Natural killer cell (primary cell): Measurements from ENCODE around the gene TMEM255B. TPM values are rescaled to one million over a fixed set of nuclear protein-coding genes. Genes with fewer than 3 reads are reported as not detected.

Experiments used
- ATAC-seq, 3 donors: fragments of 150-1000 bp in 2 of 3; fragments of 200-7000 bp in 1 of 3; cut with Tn5 transposase; 1 replicate in 1 of 3; 2 replicates in 2 of 3; pipeline ENCODE4 v1.10.0; 2021; ENCODE audit warnings: mild to moderate bottlenecking in 2 of 3, moderate library complexity in 2 of 3
- DNase-seq, 2 donors: peaks; one replicate each; pipeline versions ENCODE4 v3.0.0 to v3.0.0-alpha.2; 2013 to 2021; ENCODE audit warnings: mixed read lengths in 1 of 2
- H3K27ac ChIP-seq: one replicate; pipeline ENCODE4 v1.5.1; 2013; ENCODE audit warnings: mild to moderate bottlenecking, low read length
- H3K27me3 ChIP-seq: one replicate; pipeline ENCODE4 v1.6.1; 2013; ENCODE audit warnings: low read length; ENCODE audit not compliant: control insufficient read depth, insufficient read depth
- H3K36me3 ChIP-seq: one replicate; pipeline ENCODE4 v1.6.1; 2013; ENCODE audit warnings: low read length; ENCODE audit not compliant: control insufficient read depth, insufficient read depth
- H3K4me1 ChIP-seq: one replicate; pipeline ENCODE4 v1.6.1; 2013; ENCODE audit warnings: low read length; ENCODE audit not compliant: control insufficient read depth, insufficient read depth
- H3K4me3 ChIP-seq: one replicate; pipeline ENCODE4 v1.5.1; 2013; ENCODE audit warnings: low read length
- H3K9me3 ChIP-seq: one replicate; pipeline ENCODE4 v1.6.1; 2013; ENCODE audit warnings: low read length; ENCODE audit not compliant: control insufficient read depth, insufficient read depth
- H3K27ac Mint-ChIP-seq, 2 donors: one replicate each; pipeline ENCODE4 v1.8.0; 2022; ENCODE audit warnings: mild to moderate bottlenecking in 2 of 2, mixed read lengths in 2 of 2, moderate library complexity in 1 of 2
- H3K27me3 Mint-ChIP-seq, 2 donors: one replicate each; pipeline ENCODE4 v1.8.0; 2022; ENCODE audit warnings: low read depth in 2 of 2, mixed read lengths in 2 of 2
- H3K36me3 Mint-ChIP-seq: one replicate; pipeline ENCODE4 v1.8.0; 2022; ENCODE audit warnings: mixed read lengths
- H3K4me1 Mint-ChIP-seq, 2 donors: one replicate each; pipeline ENCODE4 v1.8.0; 2022; ENCODE audit warnings: mixed read lengths in 2 of 2
- H3K4me3 Mint-ChIP-seq: one replicate; pipeline ENCODE4 v1.8.0; 2022; ENCODE audit warnings: mild to moderate bottlenecking, moderate library complexity, mixed read lengths
- H3K9me3 Mint-ChIP-seq, 2 donors: one replicate each; pipeline ENCODE4 v1.8.0; 2022; ENCODE audit warnings: mixed read lengths in 2 of 2
- CTCF ChIP-seq: fragments of 200-600 bp; IDR thresholded peaks from one replicate; pipeline ENCODE4 v1.8.0; 2022; ENCODE audit warnings: antibody characterized with exemption
- WGBS: methylation state at CpG from one replicate; pipeline ENCODE4 v1.1.7; 2013; ENCODE audit warnings: missing lambda C conversion rate; ENCODE audit not compliant: insufficient coverage; 5-methylcytosine and 5-hydroxymethylcytosine counted together
- intact Hi-C: fragments of 100-400 bp; cut with micrococcal nuclease; formaldehyde crosslinking; loops from one replicate; pipeline ENCODE4 v1.14.2; 2022
- total RNA-seq, 4 donors: library from RNA; stranded (reverse); fragments of 120-200 nt in 1 of 4; gene quantifications; one replicate each; pipeline versions ENCODE4 v1.2.3 to v1.2.4, GENCODE V29; 2013 to 2022

TMEM255B gene
- total RNA-seq, 3 donors from 2014 or later (not counting 1 experiment from before 2014, with no cell fraction given) = 0.38 to 3.0 (median 1.0) TPM

DNA sequence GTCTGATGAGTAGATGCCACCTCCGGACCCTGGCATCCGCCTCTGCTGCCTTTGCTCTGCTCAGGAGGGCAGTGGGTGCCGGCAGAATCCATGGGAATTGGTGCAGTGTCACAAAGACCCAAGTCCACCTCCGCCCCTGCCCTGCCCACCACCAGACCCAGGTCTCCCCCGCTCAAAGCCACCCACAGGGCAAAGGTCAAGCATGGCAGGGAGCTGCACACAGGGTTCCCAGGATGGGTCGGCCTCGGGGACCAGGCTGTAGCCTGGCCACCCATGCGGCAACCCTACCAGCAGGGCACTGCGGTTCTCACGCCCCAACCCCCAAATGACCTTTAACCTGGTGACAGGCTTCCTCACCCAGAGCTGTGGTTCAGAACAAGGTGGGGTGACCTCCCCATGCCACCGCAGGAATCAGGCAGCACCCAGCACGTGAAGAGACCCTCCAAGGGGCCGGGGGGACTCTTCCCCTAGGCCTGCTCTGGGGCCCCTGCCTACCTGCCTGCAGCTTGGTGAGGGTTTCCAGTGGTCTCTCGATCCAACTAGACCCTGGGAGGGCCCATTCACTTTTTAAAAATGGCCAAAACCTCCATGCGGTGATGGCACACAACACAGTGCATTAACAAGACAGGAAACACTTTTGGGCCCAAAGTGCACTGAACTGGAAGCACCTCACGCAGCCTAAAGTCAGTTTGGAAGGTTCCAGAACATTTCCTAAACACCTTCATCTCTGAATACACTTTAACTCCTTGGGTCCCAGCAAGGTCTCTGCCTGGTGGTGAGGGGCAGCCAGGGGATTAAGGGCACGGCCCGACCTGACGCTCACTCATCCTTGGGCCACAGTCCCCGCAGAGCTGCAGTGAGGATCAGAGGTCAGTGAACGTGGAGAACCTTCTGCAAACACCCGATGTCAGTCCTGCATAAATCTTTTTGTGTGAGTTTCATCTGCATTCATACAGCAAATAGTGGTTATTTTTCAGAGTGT lies 93.8 kb downstream of the TMEM255B start:
- H3K36me3 ChIP-seq = no peaks in the 10 kb centered on the region
- Mint-ChIP-seq H3K27me3 (peaks cover 6 to 7% of the 10 kb centered on the region in 2 donors), H3K27ac (no peak overlapping the region), H3K36me3 (no peaks in the 10 kb centered on the region), H3K9me3 (no peaks in the 10 kb centered on the region), H3K4me3 (no peak overlapping the region), H3K4me1 (peaks cover 7 to 18% of the 10 kb centered on the region in 2 donors)
- WGBS = 92% methylated on average over 22 of the region's 22 CpGs
- H3K4me1 ChIP-seq = peaks cover 15% of the 10 kb centered on the region
- intact Hi-C loops = no loop called here
- no peaks in the 10 kb centered on the region for H3K27me3 ChIP-seq
- no peak for TF ChIP-seq CTCF
- DNase-seq (peak in 1 of 2 donors; percentile 11), ATAC-seq (no peak)
- no peaks in the 10 kb centered on the region for H3K9me3 ChIP-seq
- no peak overlapping the region for H3K27ac ChIP-seq
- no peak overlapping the region for H3K4me3 ChIP-seq

- intact Hi-C loops = no loop called here
- no peak for TF ChIP-seq CTCF
- Mint-ChIP-seq H3K4me1 (peaks cover 7 to 18% of the 10 kb centered on the region in 2 donors), H3K9me3 (no peaks in the 10 kb centered on the region), H3K27me3 (peaks cover 6 to 7% of the 10 kb centered on the region in 2 donors), H3K27ac (no peak overlapping the region), H3K4me3 (no peak overlapping the region), H3K36me3 (no peaks in the 10 kb centered on the region)
- H3K27me3 ChIP-seq = no peaks in the 10 kb centered on the region
- H3K27ac ChIP-seq = no peak overlapping the region
- peak in 1 of 3 donors; percentile 8 for ATAC-seq
- peaks cover 15% of the 10 kb centered on the region for H3K4me1 ChIP-seq
- H3K36me3 ChIP-seq = no peaks in the 10 kb centered on the region
- WGBS = 54% methylated on average over 11 of the region's 11 CpGs
- no peak overlapping the region for H3K4me3 ChIP-seq
- DNase-seq = peak in 1 of 2 donors; percentile 5
- no peaks in the 10 kb centered on the region for H3K9me3 ChIP-seq
Measured at GRCh38 chr13:113853518-113854237, 94.7 kb downstream of the TMEM255B start.

DNA sequence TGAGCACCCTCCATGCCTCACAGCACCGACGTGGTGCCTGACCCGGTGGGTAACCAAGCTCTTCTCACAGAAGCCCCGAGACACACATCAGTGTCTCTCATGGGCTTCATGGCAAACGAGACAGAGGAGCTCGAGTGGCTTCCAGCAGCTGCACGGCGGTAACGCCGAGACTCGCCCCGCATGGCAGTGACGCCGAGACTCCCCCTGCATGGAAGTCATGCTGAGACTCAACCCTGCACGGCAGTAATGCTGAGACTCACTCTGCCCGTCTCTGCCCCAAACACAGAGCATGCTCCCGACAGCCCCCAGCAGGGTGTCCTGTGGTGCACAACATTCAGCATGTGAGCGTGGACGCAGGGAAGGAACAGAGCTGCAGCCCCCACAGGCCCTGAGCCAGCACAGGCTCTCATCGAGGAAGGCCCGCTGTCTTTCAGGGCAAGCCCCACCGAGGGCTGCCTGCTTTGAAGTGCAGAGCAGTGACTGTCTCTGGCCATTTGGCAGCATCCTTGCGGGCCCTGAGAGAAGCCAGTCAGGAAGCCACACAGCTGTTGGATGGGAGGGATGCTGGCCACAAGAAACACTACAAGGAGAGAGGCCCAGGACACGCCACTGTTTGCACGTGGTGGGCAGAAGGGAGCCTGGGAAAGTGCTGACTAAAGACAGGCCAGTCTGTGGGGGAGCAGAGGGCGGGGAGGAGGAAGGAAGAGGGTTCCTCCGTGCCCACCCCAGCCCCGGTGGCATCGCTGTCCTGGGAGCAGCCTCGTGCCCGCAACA lies 95.4 kb downstream of the TMEM255B start:
- Histone ChIP-seq H3K4me3 (no peak overlapping the region), H3K9me3 (no peaks in the 10 kb centered on the region), H3K4me1 (peaks cover 15% of the 10 kb centered on the region), H3K27me3 (no peaks in the 10 kb centered on the region), H3K36me3 (no peaks in the 10 kb centered on the region), H3K27ac (no peak overlapping the region)
- DNase-seq (peak in 1 of 2 donors; percentile 15), ATAC-seq (peak in 2 of 3 donors; percentile 36 to 42)
- intact Hi-C loops = no loop called here
- H3K4me1 Mint-ChIP-seq = peaks cover 7 to 18% of the 10 kb centered on the region in 2 donors
- H3K27me3 Mint-ChIP-seq = peaks cover 6 to 7% of the 10 kb centered on the region in 2 donors
- H3K27ac Mint-ChIP-seq = no peak overlapping the region
- H3K4me3 Mint-ChIP-seq = peak overlapping the region; percentile 35
- no peaks in the 10 kb centered on the region for H3K36me3 Mint-ChIP-seq
- H3K9me3 Mint-ChIP-seq = no peaks in the 10 kb centered on the region
- TF ChIP-seq CTCF = no peak
- whole genome bisulfite sequencing = 35% methylated on average over 31 of the region's 31 CpGs
